ENCODE results near the gene LRMDA. TPM values are rescaled to one million over a fixed set of nuclear protein-coding genes. Genes with fewer than 3 reads are reported as not detected.

The LRMDA gene
- total RNA-seq, 3 donors from 2014 or later (not counting 1 experiment from before 2014, with no cell fraction given): 1.4 to 2.4 (median 2.1) TPM

- peaks cover 24 to 29% of the 10 kb centered on the region in 2 donors for H3K4me1 Mint-ChIP-seq
- H3K9me3 Mint-ChIP-seq: no peaks in the 10 kb centered on the region
- peak overlapping the region; percentile 81 for H3K4me3 Mint-ChIP-seq
- Histone ChIP-seq H3K4me1 (ENCODE audit: control insufficient read depth, insufficient read depth, low read length) (peaks cover 10% of the 10 kb centered on the region), H3K9me3 (ENCODE audit: control insufficient read depth, insufficient read depth, low read length) (no peaks in the 10 kb centered on the region), H3K36me3 (ENCODE audit: control insufficient read depth, insufficient read depth, low read length) (no peaks in the 10 kb centered on the region), H3K4me3 (ENCODE audit: low read length) (peak overlapping the region; percentile 30), H3K27ac (ENCODE audit: low read length) (peak overlapping the region; percentile 28), H3K27me3 (ENCODE audit: control insufficient read depth, insufficient read depth, low read length) (no peaks in the 10 kb centered on the region)
- intact Hi-C loops (cut with micrococcal nuclease): no loop called here
- peak overlapping the region; percentile 70 to 83 for H3K27ac Mint-ChIP-seq
- DNase-seq (peak in 1 of 2 donors; percentile 39), ATAC-seq (peak in 2 of 3 donors; percentile 54 to 57)
- WGBS (ENCODE audit: insufficient coverage): 27% methylated on average over 7 of the region's 8 CpGs
- no peaks in the 10 kb centered on the region for H3K27me3 Mint-ChIP-seq (ENCODE audit: low read depth in 2 of 2)
- TF ChIP-seq CTCF (IDR thresholded peaks at IDR 0.05): no peak
- H3K36me3 Mint-ChIP-seq: no peaks in the 10 kb centered on the region
Observed at GRCh38 chr10:75772153-75772887, 340.9 kb downstream of the LRMDA start.

- intact Hi-C loops (cut with micrococcal nuclease): no loop called here
- ATAC-seq (peak in 1 of 3 donors; percentile 24), DNase-seq (no peak)
- H3K27me3 Mint-ChIP-seq (ENCODE audit: low read depth in 2 of 2): no peaks in the 10 kb centered on the region
- 57% methylated on average over 5 of the region's 5 CpGs for WGBS (ENCODE audit: insufficient coverage)
- no peaks in the 10 kb centered on the region for H3K36me3 Mint-ChIP-seq
- peak overlapping the region; percentile 55 to 83 for H3K27ac Mint-ChIP-seq
- H3K4me3 ChIP-seq (ENCODE audit: low read length): no peak overlapping the region
- no peak for TF ChIP-seq CTCF (IDR thresholded peaks at IDR 0.05)
- no peaks in the 10 kb centered on the region for H3K27me3 ChIP-seq (ENCODE audit: control insufficient read depth, insufficient read depth, low read length)
- no peaks in the 10 kb centered on the region for H3K9me3 Mint-ChIP-seq
- no peaks in the 10 kb centered on the region for H3K36me3 ChIP-seq (ENCODE audit: control insufficient read depth, insufficient read depth, low read length)
- no peaks in the 10 kb centered on the region for H3K9me3 ChIP-seq (ENCODE audit: control insufficient read depth, insufficient read depth, low read length)
- H3K4me3 Mint-ChIP-seq: peak overlapping the region; percentile 81
- H3K4me1 ChIP-seq (ENCODE audit: control insufficient read depth, insufficient read depth, low read length): peaks cover 10% of the 10 kb centered on the region
- peak overlapping the region; percentile 8 for H3K27ac ChIP-seq (ENCODE audit: low read length)
- H3K4me1 Mint-ChIP-seq: peaks cover 24 to 29% of the 10 kb centered on the region in 2 donors
Observed at GRCh38 chr10:75773231-75773780, 341.9 kb downstream of the LRMDA start.

- no peak for TF ChIP-seq CTCF (IDR thresholded peaks at IDR 0.05)
- Mint-ChIP-seq H3K4me3 (peak overlapping the region; percentile 22), H3K9me3 (no peaks in the 10 kb centered on the region), H3K4me1 (peaks cover 24 to 29% of the 10 kb centered on the region in 2 donors), H3K27me3 (ENCODE audit: low read depth in 2 of 2) (no peaks in the 10 kb centered on the region), H3K27ac (peak overlapping the region; percentile 55 to 83), H3K36me3 (no peaks in the 10 kb centered on the region)
- intact Hi-C loops (cut with micrococcal nuclease): no loop called here
- H3K36me3 ChIP-seq (ENCODE audit: control insufficient read depth, insufficient read depth, low read length): no peaks in the 10 kb centered on the region
- DNase-seq (no peak), ATAC-seq (no peak)
- no peak overlapping the region for H3K4me3 ChIP-seq (ENCODE audit: low read length)
- H3K4me1 ChIP-seq (ENCODE audit: control insufficient read depth, insufficient read depth, low read length): peaks cover 10% of the 10 kb centered on the region
- no peaks in the 10 kb centered on the region for H3K27me3 ChIP-seq (ENCODE audit: control insufficient read depth, insufficient read depth, low read length)
- H3K9me3 ChIP-seq (ENCODE audit: control insufficient read depth, insufficient read depth, low read length): no peaks in the 10 kb centered on the region
- H3K27ac ChIP-seq (ENCODE audit: low read length): no peak overlapping the region
- WGBS (ENCODE audit: insufficient coverage): 67% methylated on average over 3 of the region's 3 CpGs
Observed at GRCh38 chr10:75773813-75774782, 342.7 kb downstream of the LRMDA start.

Data from natural killer cell (primary cell).